ENCODE results near the gene HCLS1. TPM values are rescaled to one million over a fixed set of nuclear protein-coding genes. Genes with fewer than 3 reads are reported as not detected.

The HCLS1 gene
- polyA plus RNA-seq, 1 of the 3 experiments (the other 2 are of a cell fraction) = 0.23 TPM

DNA sequence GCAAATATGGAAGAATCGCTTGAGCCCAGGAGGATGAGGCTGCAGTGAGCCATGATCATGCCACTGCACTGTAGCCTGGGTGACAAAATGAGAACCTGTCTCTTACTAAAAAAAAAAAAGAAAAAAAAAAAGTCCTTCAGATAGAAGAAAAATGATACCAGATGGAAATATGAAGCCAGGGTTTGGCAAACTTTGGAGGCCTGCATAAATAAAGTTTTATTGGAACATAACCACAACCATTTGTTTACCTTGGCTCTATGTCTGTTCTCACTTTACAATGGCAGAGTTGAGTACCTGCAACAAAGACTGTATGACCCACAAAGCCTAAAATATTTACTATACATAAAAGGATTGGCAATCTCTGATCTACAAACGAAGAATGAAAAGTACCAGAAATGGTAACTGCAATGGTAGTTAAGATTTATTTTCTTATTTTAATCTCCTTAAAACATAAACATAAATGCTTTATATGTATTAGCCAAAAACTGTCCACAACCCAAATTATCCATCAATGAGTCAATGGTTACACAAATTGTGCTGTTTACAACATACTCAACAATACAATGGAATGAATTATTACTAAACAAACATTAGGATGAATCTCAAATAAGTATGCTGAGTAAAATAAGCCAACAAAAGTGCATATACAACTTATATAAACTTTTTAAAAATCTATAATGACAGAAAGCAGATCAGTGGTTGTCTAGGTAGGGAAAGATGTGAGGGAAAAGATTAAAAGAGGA lies 47.0 kb upstream of the HCLS1 start:
- CTCF ChIA-PET = no interaction called here
- no peak for TF ChIP-seq TCF12 (IDR thresholded peaks at IDR 0.05)
- no peak for TF ChIP-seq FOSL2 (IDR thresholded peaks at IDR 0.05; ENCODE audit: borderline replicate concordance, low read depth)
- no peak for TF ChIP-seq POLR2AphosphoS5 (IDR thresholded peaks at IDR 0.05; ENCODE audit: low read depth, low read length)
- no peak for TF ChIP-seq JUND (IDR thresholded peaks at IDR 0.05)
- no peak for TF ChIP-seq TEAD4 (IDR thresholded peaks at IDR 0.05; ENCODE audit: borderline replicate concordance, insufficient read depth)
- TF ChIP-seq FOXM1 (IDR thresholded peaks at IDR 0.05; ENCODE audit: low read depth) = no peak
- no peaks in the 10 kb centered on the region for H4K20me1 ChIP-seq (ENCODE audit: insufficient read depth)

DNA sequence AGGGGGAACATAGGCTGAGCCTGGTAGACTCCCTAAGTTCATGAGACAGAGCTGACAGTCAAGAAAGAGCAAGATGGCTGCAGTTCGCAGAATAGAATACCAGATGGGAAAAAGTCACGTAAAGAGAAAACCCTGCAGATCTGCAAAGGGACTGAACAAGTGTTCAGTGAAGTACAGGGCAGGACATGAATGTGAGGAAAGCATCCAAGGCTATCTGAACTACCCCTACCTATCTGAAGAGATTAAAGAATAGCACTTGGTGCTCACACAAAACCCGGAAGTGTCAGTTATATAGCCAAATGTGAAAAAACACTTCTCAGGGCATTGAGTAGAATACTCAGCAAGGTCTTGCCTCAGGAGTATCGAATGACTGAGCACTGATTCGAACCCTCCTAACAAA lies 44.8 kb upstream of the HCLS1 start:
- DNase-seq = no peak
- Histone ChIP-seq H3K9me2 (no peaks in the 10 kb centered on the region), H3K4me3 (ENCODE audit: low read depth in 2 of 2, low read length in 1 of 2) (no peak overlapping the region), H3K79me2 (ENCODE audit: insufficient read depth) (peaks cover 20% of the 10 kb centered on the region; the same call in 1 of the 2 replicates), H4K20me1 (ENCODE audit: insufficient read depth) (no peaks in the 10 kb centered on the region), H3F3A (replicated peaks; ENCODE audit: insufficient read depth) (no peaks in the 10 kb centered on the region), H3K9me3 (no peaks in the 10 kb centered on the region), H3K4me1 (ENCODE audit: control insufficient read depth in 1 of 2, insufficient read depth in 2 of 2, low read depth in 1 of 2, low read length in 1 of 2) (no peaks in the 10 kb centered on the region), H3K27me3 (ENCODE audit: insufficient read depth) (no peaks in the 10 kb centered on the region), H2AFZ (ENCODE audit: low read depth) (no peak overlapping the region), H3K27ac (ENCODE audit: low read depth in 2 of 2, low read length in 1 of 2) (no peak overlapping the region), H3K9ac (no peak overlapping the region), H3K36me3 (replicated peaks in 1 of 2; ENCODE audit: control insufficient read depth in 1 of 2, insufficient read depth in 2 of 2, low read length in 1 of 2) (peaks cover 30 to 69% of the 10 kb centered on the region in 2 experiments), H3K4me2 (no peak overlapping the region)
- POLR2A ChIA-PET = no interaction called here
- WGBS (ENCODE audit: low lambda C conversion rate) = 96% methylated on average over 5 of the region's 5 CpGs
- CTCF ChIA-PET = no interaction called here
- no peak for TF ChIP-seq RAD21 (IDR thresholded peaks at IDR 0.05; ENCODE audit: low read length)
- TF ChIP-seq, protein P1, sequence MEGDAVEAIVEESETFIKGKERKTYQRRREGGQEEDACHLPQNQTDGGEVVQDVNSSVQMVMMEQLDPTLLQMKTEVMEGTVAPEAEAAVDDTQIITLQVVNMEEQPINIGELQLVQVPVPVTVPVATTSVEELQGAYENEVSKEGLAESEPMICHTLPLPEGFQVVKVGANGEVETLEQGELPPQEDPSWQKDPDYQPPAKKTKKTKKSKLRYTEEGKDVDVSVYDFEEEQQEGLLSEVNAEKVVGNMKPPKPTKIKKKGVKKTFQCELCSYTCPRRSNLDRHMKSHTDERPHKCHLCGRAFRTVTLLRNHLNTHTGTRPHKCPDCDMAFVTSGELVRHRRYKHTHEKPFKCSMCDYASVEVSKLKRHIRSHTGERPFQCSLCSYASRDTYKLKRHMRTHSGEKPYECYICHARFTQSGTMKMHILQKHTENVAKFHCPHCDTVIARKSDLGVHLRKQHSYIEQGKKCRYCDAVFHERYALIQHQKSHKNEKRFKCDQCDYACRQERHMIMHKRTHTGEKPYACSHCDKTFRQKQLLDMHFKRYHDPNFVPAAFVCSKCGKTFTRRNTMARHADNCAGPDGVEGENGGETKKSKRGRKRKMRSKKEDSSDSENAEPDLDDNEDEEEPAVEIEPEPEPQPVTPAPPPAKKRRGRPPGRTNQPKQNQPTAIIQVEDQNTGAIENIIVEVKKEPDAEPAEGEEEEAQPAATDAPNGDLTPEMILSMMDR (IDR thresholded peaks at IDR 0.05) = no peak
- TF ChIP-seq NFIC (IDR thresholded peaks at IDR 0.05; ENCODE audit: borderline replicate concordance) = no peak
- TF ChIP-seq MEF2A (IDR thresholded peaks at IDR 0.05; ENCODE audit: borderline replicate concordance, low read depth) = no peak
- TF ChIP-seq, protein P2, sequence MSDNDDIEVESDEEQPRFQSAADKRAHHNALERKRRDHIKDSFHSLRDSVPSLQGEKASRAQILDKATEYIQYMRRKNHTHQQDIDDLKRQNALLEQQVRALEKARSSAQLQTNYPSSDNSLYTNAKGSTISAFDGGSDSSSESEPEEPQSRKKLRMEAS (IDR thresholded peaks at IDR 0.05; ENCODE audit: low read depth) = no peak
- TF ChIP-seq GATA2 (CRISPR knock-in tag; IDR thresholded peaks at IDR 0.05) = no peak
- TF ChIP-seq TCF12 (IDR thresholded peaks at IDR 0.05) = no peak
- TF ChIP-seq GABPA (IDR thresholded peaks at IDR 0.05; ENCODE audit: low read depth) = no peak
- TF ChIP-seq YY1 (IDR thresholded peaks at IDR 0.05; ENCODE audit: low read depth) = no peak
- TF ChIP-seq NRF1 (IDR thresholded peaks at IDR 0.05; ENCODE audit: low read depth, low read length) = no peak
- TF ChIP-seq SIN3A (IDR thresholded peaks at IDR 0.05; ENCODE audit: borderline replicate concordance, low read depth, low read length) = no peak
- TF ChIP-seq, protein P3, sequence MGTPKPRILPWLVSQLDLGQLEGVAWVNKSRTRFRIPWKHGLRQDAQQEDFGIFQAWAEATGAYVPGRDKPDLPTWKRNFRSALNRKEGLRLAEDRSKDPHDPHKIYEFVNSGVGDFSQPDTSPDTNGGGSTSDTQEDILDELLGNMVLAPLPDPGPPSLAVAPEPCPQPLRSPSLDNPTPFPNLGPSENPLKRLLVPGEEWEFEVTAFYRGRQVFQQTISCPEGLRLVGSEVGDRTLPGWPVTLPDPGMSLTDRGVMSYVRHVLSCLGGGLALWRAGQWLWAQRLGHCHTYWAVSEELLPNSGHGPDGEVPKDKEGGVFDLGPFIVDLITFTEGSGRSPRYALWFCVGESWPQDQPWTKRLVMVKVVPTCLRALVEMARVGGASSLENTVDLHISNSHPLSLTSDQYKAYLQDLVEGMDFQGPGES (IDR thresholded peaks at IDR 0.05; ENCODE audit: low read depth, low read length) = no peak
- TF ChIP-seq POLR2AphosphoS5 (IDR thresholded peaks at IDR 0.05; ENCODE audit: low read depth, low read length) = no peak
- TF ChIP-seq MXI1 (IDR thresholded peaks at IDR 0.05; ENCODE audit: low read depth, low read length) = no peak
- no peak for TF ChIP-seq TAF1 (IDR thresholded peaks at IDR 0.05; ENCODE audit: borderline replicate concordance, low read depth, low read length)

More for the DNA sequence above, 47.0 kb upstream of the HCLS1 start:
- Histone ChIP-seq H3K4me3 (ENCODE audit: low read depth in 2 of 2, low read length in 1 of 2) (no peak overlapping the region), H3K27me3 (ENCODE audit: insufficient read depth) (no peaks in the 10 kb centered on the region), H3K36me3 (replicated peaks in 1 of 2; ENCODE audit: control insufficient read depth in 1 of 2, insufficient read depth in 2 of 2, low read length in 1 of 2) (peaks cover 15 to 65% of the 10 kb centered on the region in 2 experiments), H3F3A (replicated peaks; ENCODE audit: insufficient read depth) (peaks cover 6% of the 10 kb centered on the region), H3K79me2 (ENCODE audit: insufficient read depth) (peaks cover 20% of the 10 kb centered on the region; the same call in 1 of the 2 replicates), H3K9me2 (no peaks in the 10 kb centered on the region), H3K4me1 (ENCODE audit: control insufficient read depth in 1 of 2, insufficient read depth in 2 of 2, low read depth in 1 of 2, low read length in 1 of 2) (no peaks in the 10 kb centered on the region), H3K27ac (ENCODE audit: low read depth in 2 of 2, low read length in 1 of 2) (no peak overlapping the region), H3K9me3 (no peaks in the 10 kb centered on the region), H3K4me2 (no peak overlapping the region), H3K9ac (no peak overlapping the region), H2AFZ (ENCODE audit: low read depth) (no peak overlapping the region)
- 95% methylated on average over 2 of the region's 2 CpGs for WGBS (ENCODE audit: low lambda C conversion rate)
- POLR2A ChIA-PET = no interaction called here
- DNase-seq = no peak
